GM23338 (cell line): Measurements from ENCODE around the gene PIM2.

Experiments
- CREB1 ChIP-seq: fragments of 250-450 bp; sonication (Bioruptor Pico); IDR thresholded peaks from 2 replicates; pipeline ENCODE4 v1.5.0; 2020; ENCODE audit warnings: low read depth, mild to moderate bottlenecking, moderate library complexity
- EZH2 ChIP-seq: fragments of 200-600 bp; sonication (generic); IDR thresholded peaks from one replicate; pipeline ENCODE4 v1.8.0; 2017; ENCODE audit warnings: antibody characterized with exemption, mild to moderate bottlenecking, low read depth; ENCODE audit not compliant: unreplicated experiment
- EZH2phosphoT487 ChIP-seq: fragments of 200-600 bp; sonication (generic); IDR thresholded peaks from one replicate; pipeline ENCODE4 v1.8.1; 2018; ENCODE audit warnings: antibody characterized with exemption; ENCODE audit not compliant: unreplicated experiment
- JUNB ChIP-seq: IDR thresholded peaks from one replicate; pipeline ENCODE4 v1.6.1; 2016; ENCODE audit warnings: antibody characterized with exemption; ENCODE audit not compliant: unreplicated experiment
- NANOG ChIP-seq: IDR thresholded peaks from 2 replicates; pipeline ENCODE4 v1.6.1; 2016; ENCODE audit warnings: antibody characterized with exemption, borderline replicate concordance
- POLR2AphosphoS5 ChIP-seq: IDR thresholded peaks from 2 replicates; pipeline ENCODE4 v1.6.1; 2016; ENCODE audit warnings: antibody characterized with exemption, low read depth
- ZNF114 ChIP-seq: fragments of 250-450 bp; sonication (Bioruptor Pico); IDR thresholded peaks from 2 replicates; pipeline ENCODE4 v1.5.0; 2020; ENCODE audit warnings: mild to moderate bottlenecking, moderate library complexity
- ZNF331 ChIP-seq: fragments of 250-450 bp; sonication (Bioruptor Pico); IDR thresholded peaks from 2 replicates; pipeline ENCODE4 v1.5.0; 2020; ENCODE audit warnings: low read depth, mild to moderate bottlenecking, moderate library complexity
- TF ChIP-seq, protein P1 (sequence below), 2 experiments: fragments of 200-600 bp in 1 of 2; sonication (generic) in 1 of 2; conservative IDR thresholded peaks; 2 replicates each; pipeline versions ENCODE4 v1.5.1 to v1.6.1; 2016 to 2017; ENCODE audit warnings: antibody characterized with exemption in 2 of 2, low read depth in 2 of 2, mild to moderate bottlenecking in 2 of 2, moderate library complexity in 1 of 2
- TF ChIP-seq, protein P2 (sequence below): IDR thresholded peaks from 2 replicates; pipeline ENCODE4 v1.6.1; 2016; ENCODE audit warnings: antibody characterized with exemption
- TF ChIP-seq, protein P3 (sequence below): IDR thresholded peaks from one replicate; pipeline ENCODE4 v1.6.1; 2018; ENCODE audit warnings: antibody characterized with exemption; ENCODE audit not compliant: unreplicated experiment

DNA sequence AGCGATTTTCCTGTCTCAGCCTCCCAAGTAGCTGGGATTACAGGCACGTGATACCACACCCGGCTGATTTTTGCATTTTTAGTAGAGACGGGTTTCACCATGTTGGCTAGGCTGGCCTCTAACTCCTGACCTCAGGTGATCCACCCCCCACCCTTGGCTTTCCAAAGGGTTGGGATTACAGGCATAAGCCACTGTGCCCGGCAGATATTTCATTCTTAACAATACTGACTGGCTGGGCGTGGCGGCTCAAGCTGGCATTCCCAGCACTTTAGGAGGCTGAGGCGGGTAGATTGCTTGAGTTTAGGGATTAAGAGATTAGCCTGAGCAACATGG is 19.8 kb downstream of the PIM2 start:
- TF ChIP-seq EZH2 = no peak
- TF ChIP-seq, protein P1, sequence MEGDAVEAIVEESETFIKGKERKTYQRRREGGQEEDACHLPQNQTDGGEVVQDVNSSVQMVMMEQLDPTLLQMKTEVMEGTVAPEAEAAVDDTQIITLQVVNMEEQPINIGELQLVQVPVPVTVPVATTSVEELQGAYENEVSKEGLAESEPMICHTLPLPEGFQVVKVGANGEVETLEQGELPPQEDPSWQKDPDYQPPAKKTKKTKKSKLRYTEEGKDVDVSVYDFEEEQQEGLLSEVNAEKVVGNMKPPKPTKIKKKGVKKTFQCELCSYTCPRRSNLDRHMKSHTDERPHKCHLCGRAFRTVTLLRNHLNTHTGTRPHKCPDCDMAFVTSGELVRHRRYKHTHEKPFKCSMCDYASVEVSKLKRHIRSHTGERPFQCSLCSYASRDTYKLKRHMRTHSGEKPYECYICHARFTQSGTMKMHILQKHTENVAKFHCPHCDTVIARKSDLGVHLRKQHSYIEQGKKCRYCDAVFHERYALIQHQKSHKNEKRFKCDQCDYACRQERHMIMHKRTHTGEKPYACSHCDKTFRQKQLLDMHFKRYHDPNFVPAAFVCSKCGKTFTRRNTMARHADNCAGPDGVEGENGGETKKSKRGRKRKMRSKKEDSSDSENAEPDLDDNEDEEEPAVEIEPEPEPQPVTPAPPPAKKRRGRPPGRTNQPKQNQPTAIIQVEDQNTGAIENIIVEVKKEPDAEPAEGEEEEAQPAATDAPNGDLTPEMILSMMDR (conservative IDR thresholded peaks at IDR 0.05; ENCODE audit: low read depth in 2 of 2) = no peak
- TF ChIP-seq POLR2AphosphoS5 = no peak
- TF ChIP-seq EZH2phosphoT487 = no peak
- TF ChIP-seq, protein P2, sequence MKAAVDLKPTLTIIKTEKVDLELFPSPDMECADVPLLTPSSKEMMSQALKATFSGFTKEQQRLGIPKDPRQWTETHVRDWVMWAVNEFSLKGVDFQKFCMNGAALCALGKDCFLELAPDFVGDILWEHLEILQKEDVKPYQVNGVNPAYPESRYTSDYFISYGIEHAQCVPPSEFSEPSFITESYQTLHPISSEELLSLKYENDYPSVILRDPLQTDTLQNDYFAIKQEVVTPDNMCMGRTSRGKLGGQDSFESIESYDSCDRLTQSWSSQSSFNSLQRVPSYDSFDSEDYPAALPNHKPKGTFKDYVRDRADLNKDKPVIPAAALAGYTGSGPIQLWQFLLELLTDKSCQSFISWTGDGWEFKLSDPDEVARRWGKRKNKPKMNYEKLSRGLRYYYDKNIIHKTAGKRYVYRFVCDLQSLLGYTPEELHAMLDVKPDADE = no peak
- TF ChIP-seq, protein P3, sequence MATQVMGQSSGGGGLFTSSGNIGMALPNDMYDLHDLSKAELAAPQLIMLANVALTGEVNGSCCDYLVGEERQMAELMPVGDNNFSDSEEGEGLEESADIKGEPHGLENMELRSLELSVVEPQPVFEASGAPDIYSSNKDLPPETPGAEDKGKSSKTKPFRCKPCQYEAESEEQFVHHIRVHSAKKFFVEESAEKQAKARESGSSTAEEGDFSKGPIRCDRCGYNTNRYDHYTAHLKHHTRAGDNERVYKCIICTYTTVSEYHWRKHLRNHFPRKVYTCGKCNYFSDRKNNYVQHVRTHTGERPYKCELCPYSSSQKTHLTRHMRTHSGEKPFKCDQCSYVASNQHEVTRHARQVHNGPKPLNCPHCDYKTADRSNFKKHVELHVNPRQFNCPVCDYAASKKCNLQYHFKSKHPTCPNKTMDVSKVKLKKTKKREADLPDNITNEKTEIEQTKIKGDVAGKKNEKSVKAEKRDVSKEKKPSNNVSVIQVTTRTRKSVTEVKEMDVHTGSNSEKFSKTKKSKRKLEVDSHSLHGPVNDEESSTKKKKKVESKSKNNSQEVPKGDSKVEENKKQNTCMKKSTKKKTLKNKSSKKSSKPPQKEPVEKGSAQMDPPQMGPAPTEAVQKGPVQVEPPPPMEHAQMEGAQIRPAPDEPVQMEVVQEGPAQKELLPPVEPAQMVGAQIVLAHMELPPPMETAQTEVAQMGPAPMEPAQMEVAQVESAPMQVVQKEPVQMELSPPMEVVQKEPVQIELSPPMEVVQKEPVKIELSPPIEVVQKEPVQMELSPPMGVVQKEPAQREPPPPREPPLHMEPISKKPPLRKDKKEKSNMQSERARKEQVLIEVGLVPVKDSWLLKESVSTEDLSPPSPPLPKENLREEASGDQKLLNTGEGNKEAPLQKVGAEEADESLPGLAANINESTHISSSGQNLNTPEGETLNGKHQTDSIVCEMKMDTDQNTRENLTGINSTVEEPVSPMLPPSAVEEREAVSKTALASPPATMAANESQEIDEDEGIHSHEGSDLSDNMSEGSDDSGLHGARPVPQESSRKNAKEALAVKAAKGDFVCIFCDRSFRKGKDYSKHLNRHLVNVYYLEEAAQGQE = no peak
- no peak for TF ChIP-seq CREB1
- TF ChIP-seq ZNF114 (CRISPR knock-in tag) = no peak
- TF ChIP-seq ZNF331 = no peak
- TF ChIP-seq NANOG = no peak
- TF ChIP-seq JUNB = no peak
